ENCODE measurements around the gene SRR. TPM values are rescaled to one million over a fixed set of nuclear protein-coding genes. Genes with fewer than 3 reads are reported as not detected.
"Not testable (repeated sequence)": the region's sequence is repeated elsewhere in the genome, so short reads cannot be mapped to it uniquely, and the experiment has no call there.

Gene SRR
- total RNA-seq, 1 experiment from 2014 or later = 13.3 TPM

DNA sequence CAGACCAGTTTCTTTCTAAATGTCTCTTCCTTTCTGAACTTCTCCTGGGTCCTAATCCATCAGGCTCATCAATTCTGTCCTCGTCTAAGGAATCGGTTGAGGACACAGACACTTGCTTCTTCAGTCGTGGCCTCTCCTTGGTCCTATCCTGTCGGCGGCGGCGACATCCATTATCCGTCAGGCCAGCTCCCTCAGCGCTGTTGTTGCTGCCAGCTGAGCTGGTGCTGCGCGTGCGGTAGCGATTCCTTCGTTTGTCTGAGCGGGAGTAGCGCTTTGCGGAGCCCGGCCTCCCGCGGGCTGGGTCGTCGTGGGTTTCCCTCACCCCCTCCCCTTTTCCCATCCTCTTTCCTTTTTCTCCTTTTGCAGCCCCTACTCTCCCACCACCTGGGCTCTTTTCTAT is 4.0 kb upstream of the SRR start:
- DNase-seq = no peak
- H3K9ac ChIP-seq (ENCODE audit: low read length) = no peak overlapping the region
- H3K9me3 ChIP-seq (ENCODE audit: low read length) = no peaks in the 10 kb centered on the region
- no peaks in the 10 kb centered on the region for H3K9me2 ChIP-seq (replicated peaks; ENCODE audit: insufficient read depth, low read length)
- peaks cover 78% of the 10 kb centered on the region for H3K79me2 ChIP-seq (ENCODE audit: low read length)
- no peak overlapping the region for H2AFZ ChIP-seq (ENCODE audit: low read length)
- H4K20me1 ChIP-seq (ENCODE audit: insufficient read depth, low read depth, low read length) = 0 out of 2 replicates have a peak, but pooled peaks cover 5% of the 10 kb centered on the region
- H3K27ac ChIP-seq (ENCODE audit: low read length) = no peak overlapping the region
- H3K4me1 ChIP-seq (ENCODE audit: low read length) = peaks cover 18% of the 10 kb centered on the region
- H3K4me3 ChIP-seq (ENCODE audit: low read length) = no peak overlapping the region
- H3K36me3 ChIP-seq (ENCODE audit: insufficient read depth, low read length) = peaks cover 13% of the 10 kb centered on the region; the same call in 1 of the 2 replicates
- H3K27me3 ChIP-seq (ENCODE audit: low read length) = no peaks in the 10 kb centered on the region
- H3K4me2 ChIP-seq (ENCODE audit: low read depth, low read length, poor library complexity, severe bottlenecking) = no peak overlapping the region

DNA sequence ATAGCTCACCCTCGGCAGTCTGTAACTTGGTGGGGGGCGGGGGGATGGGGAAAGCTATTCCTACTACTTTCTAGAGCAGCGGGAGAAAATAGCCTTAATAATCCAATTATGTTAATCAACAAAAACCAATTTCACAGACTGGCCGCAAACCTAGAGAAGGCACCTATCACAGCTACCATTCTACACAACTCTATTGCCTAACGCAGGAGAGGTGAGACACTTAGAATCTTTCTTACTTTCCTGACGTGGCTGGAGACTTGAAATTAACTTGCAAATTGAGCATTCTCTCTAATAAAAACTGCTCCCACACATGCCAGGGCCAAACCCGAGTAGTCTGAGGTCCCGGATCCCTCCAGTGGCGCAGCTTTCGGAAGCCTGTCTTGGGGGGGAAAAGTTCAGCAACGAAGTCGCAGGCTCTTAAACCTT is 959 bp upstream of the SRR start:
- H3K27me3 ChIP-seq (ENCODE audit: low read length) = no peaks in the 10 kb centered on the region
- H4K20me1 ChIP-seq (ENCODE audit: insufficient read depth, low read depth, low read length) = 0 out of 2 replicates have a peak, but pooled peaks cover 5% of the 10 kb centered on the region
- H3K27ac ChIP-seq (ENCODE audit: low read length) = peak overlapping the region; percentile 41
- DNase-seq = peak; percentile 67
- peaks cover 8% of the 10 kb centered on the region; the same call in 1 of the 2 replicates for H3K36me3 ChIP-seq (ENCODE audit: insufficient read depth, low read length)
- H3K9me3 ChIP-seq (ENCODE audit: low read length) = no peaks in the 10 kb centered on the region
- H3K4me2 ChIP-seq (ENCODE audit: low read depth, low read length, poor library complexity, severe bottlenecking) = peak overlapping the region; percentile 88
- H3K9ac ChIP-seq (ENCODE audit: low read length) = peak overlapping the region; percentile 100
- H3K9me2 ChIP-seq (replicated peaks; ENCODE audit: insufficient read depth, low read length) = no peaks in the 10 kb centered on the region
- peaks cover 22% of the 10 kb centered on the region for H3K4me1 ChIP-seq (ENCODE audit: low read length)
- H2AFZ ChIP-seq (ENCODE audit: low read length) = peak overlapping the region; percentile 86
- H3K4me3 ChIP-seq (ENCODE audit: low read length) = peak overlapping the region; percentile 100
- peaks cover 78% of the 10 kb centered on the region for H3K79me2 ChIP-seq (ENCODE audit: low read length)

DNA sequence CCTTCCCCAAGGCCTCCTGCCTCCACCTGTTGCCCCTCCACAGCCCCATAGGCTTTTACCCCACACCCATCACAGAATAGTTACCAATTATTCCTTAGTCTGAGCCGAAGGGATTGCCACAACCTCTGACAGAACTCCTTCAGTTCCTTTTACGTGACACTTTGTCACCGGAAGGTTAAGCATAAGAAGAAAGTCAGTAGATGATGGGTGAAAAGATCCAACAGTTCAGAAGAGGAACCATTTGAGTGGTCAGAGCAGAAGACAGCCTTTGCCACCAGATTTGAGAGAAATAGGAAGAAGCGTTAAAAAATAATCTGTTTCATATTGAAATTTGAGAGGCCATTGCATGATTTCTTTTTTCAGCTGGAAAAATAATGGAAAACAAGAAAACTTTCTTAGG is 1.2 kb downstream of the SRR start:
- Histone ChIP-seq H3K79me2 (ENCODE audit: low read length) (peaks cover 72% of the 10 kb centered on the region), H3K27me3 (ENCODE audit: low read length) (no peaks in the 10 kb centered on the region), H3K27ac (ENCODE audit: low read length) (no peak overlapping the region), H3K9ac (ENCODE audit: low read length) (no peak overlapping the region), H3K4me1 (ENCODE audit: low read length) (peaks cover 22% of the 10 kb centered on the region), H3K9me2 (replicated peaks; ENCODE audit: insufficient read depth, low read length) (no peaks in the 10 kb centered on the region), H3K4me2 (ENCODE audit: low read depth, low read length, poor library complexity, severe bottlenecking) (peak overlapping the region; percentile 78), H2AFZ (ENCODE audit: low read length) (no peak overlapping the region), H3K36me3 (ENCODE audit: insufficient read depth, low read length) (peaks cover 5% of the 10 kb centered on the region; the same call in 1 of the 2 replicates), H4K20me1 (ENCODE audit: insufficient read depth, low read depth, low read length) (0 out of 2 replicates have a peak, but pooled peaks cover 5% of the 10 kb centered on the region), H3K4me3 (ENCODE audit: low read length) (peak overlapping the region; percentile 100; the same call in 1 of the 2 replicates), H3K9me3 (ENCODE audit: low read length) (no peaks in the 10 kb centered on the region)
- no peak for DNase-seq

DNA sequence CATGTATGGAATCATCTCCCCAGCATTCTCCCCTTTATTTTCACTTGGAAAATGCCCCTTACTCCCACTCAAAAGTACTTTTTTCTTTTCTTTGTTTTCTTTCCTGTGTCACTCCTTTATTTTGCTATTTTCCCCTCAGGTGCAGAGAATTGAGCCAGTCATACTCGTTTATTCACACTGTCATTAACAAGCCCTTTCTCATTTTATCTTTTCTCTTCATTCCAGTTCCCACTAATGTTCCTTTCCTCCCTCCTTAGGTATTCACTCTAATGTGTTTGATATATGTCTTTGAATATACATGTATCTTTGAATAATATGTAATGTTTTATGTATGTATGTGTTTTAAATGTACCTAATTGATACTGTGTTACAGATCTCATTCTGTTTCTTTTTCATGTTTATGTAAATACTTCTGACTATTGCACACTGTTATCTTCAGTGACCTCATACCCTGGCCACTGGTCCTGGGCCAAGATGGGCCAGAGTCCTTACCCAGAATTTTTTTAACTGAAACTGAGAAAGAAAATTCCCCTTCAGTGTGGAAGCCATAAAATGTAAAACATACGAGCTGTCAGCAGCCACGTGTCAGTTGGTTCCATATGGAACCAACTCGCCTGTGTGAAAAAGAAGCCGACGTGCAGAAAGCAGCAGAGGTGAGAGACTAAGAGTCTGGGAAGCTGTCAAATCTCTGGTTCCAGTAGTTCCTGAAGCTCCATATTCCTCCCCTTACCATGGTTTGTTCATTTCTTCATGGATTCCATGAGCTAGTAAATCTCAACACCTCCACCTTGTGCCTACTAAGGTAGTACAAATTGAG is 5.8 kb downstream of the SRR start:
- H3K9me3 ChIP-seq (ENCODE audit: low read length) = no peaks in the 10 kb centered on the region
- no peak overlapping the region for H3K4me2 ChIP-seq (ENCODE audit: low read depth, low read length, poor library complexity, severe bottlenecking)
- H3K79me2 ChIP-seq (ENCODE audit: low read length) = peaks cover 29% of the 10 kb centered on the region
- no peaks in the 10 kb centered on the region for H3K9me2 ChIP-seq (replicated peaks; ENCODE audit: insufficient read depth, low read length)
- H3K36me3 ChIP-seq (ENCODE audit: insufficient read depth, low read length) = no peaks in the 10 kb centered on the region
- no peak overlapping the region for H3K27ac ChIP-seq (ENCODE audit: low read length)
- no peaks in the 10 kb centered on the region for H3K27me3 ChIP-seq (ENCODE audit: low read length)
- no peak for DNase-seq
- no peak overlapping the region for H3K4me3 ChIP-seq (ENCODE audit: low read length)
- no peaks in the 10 kb centered on the region for H4K20me1 ChIP-seq (ENCODE audit: insufficient read depth, low read depth, low read length)
- no peak overlapping the region for H2AFZ ChIP-seq (ENCODE audit: low read length)
- no peak overlapping the region for H3K9ac ChIP-seq (ENCODE audit: low read length)
- peaks cover 6% of the 10 kb centered on the region for H3K4me1 ChIP-seq (ENCODE audit: low read length)

DNA sequence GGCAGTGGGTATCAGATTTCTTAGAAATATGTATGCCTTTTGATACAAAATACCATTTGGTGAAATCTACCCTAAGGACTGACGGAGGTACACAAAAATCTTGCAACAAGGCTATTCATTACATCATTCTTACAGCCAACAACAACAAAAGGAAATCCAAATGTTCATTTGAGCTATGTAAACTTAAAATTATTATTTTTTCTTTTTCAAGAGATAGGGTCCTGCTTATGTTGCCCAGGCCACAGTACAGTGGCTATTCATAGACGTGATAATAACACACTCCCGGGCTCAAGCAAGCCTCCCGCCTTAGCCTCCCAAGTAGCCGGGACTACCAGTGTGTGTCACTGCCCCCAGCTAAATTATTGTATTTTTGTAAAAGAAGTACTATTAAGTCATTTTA is 9.0 kb downstream of the SRR start:
- Histone ChIP-seq H3K27ac (ENCODE audit: low read length) (no peak overlapping the region), H3K4me1 (ENCODE audit: low read length) (no peaks in the 10 kb centered on the region), H3K9ac (ENCODE audit: low read length) (no peak overlapping the region), H3K4me2 (ENCODE audit: low read depth, low read length, poor library complexity, severe bottlenecking) (no peak overlapping the region), H3K4me3 (ENCODE audit: low read length) (no peak overlapping the region), H3K36me3 (ENCODE audit: insufficient read depth, low read length) (no peaks in the 10 kb centered on the region), H3K9me3 (ENCODE audit: low read length) (no peaks in the 10 kb centered on the region), H2AFZ (ENCODE audit: low read length) (no peak overlapping the region), H3K9me2 (replicated peaks; ENCODE audit: insufficient read depth, low read length) (no peaks in the 10 kb centered on the region), H3K27me3 (ENCODE audit: low read length) (no peaks in the 10 kb centered on the region), H4K20me1 (ENCODE audit: insufficient read depth, low read depth, low read length) (no peaks in the 10 kb centered on the region), H3K79me2 (ENCODE audit: low read length) (peaks cover 6% of the 10 kb centered on the region; the same call in 1 of the 2 replicates)
- no peak for DNase-seq

DNA sequence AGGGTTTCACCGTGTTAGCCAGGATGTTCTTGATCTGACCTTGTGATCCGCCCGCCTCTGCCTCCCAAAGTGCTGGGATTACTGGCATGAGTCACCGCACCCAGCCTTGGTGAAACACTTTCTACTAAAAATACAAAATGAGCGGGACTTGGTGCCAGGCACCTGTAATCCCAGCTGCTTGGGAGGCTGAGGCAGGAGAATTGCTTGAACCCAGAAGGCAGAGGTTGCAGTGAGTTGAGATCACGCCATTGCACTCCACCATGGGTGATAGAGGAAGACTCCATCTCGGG is 13.1 kb downstream of the SRR start:
- not testable (repeated sequence) for H3K9ac ChIP-seq (ENCODE audit: low read length); H3K27me3 ChIP-seq (ENCODE audit: low read length); DNase-seq; H3K4me1 ChIP-seq (ENCODE audit: low read length); H3K4me3 ChIP-seq (ENCODE audit: low read length); H3K36me3 ChIP-seq (ENCODE audit: insufficient read depth, low read length); H3K27ac ChIP-seq (ENCODE audit: low read length); H3K79me2 ChIP-seq (ENCODE audit: low read length); H2AFZ ChIP-seq (ENCODE audit: low read length); H3K4me2 ChIP-seq (ENCODE audit: low read depth, low read length, poor library complexity, severe bottlenecking); H3K9me2 ChIP-seq (replicated peaks; ENCODE audit: insufficient read depth, low read length); H4K20me1 ChIP-seq (ENCODE audit: insufficient read depth, low read depth, low read length); H3K9me3 ChIP-seq (ENCODE audit: low read length)

DNA sequence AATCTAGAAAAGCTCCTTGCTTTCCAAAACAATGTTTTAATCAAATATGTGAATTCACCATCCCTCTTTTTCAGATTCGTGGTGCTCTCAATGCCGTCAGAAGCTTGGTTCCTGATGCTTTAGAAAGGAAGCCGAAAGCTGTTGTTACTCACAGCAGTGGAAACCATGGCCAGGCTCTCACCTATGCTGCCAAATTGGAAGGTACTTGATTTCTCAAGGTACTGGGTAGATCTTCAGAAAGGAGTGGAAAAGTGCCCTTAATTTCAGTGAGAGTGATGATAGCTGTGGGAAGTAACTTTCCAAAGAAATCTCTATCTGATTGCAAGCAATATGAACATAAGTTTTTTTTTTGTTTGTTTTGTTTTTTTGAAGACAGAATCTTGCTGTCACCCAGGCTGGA is 14.0 kb downstream of the SRR start:
- no peak overlapping the region for H3K4me2 ChIP-seq (ENCODE audit: low read depth, low read length, poor library complexity, severe bottlenecking)
- H3K27me3 ChIP-seq (ENCODE audit: low read length) = no peaks in the 10 kb centered on the region
- H3K4me3 ChIP-seq (ENCODE audit: low read length) = no peak overlapping the region
- no peak overlapping the region for H2AFZ ChIP-seq (ENCODE audit: low read length)
- no peak overlapping the region for H3K9ac ChIP-seq (ENCODE audit: low read length)
- H4K20me1 ChIP-seq (ENCODE audit: insufficient read depth, low read depth, low read length) = no peaks in the 10 kb centered on the region
- no peaks in the 10 kb centered on the region for H3K4me1 ChIP-seq (ENCODE audit: low read length)
- H3K79me2 ChIP-seq (ENCODE audit: low read length) = no peaks in the 10 kb centered on the region
- H3K36me3 ChIP-seq (ENCODE audit: insufficient read depth, low read length) = peaks cover 4% of the 10 kb centered on the region
- H3K9me3 ChIP-seq (ENCODE audit: low read length) = no peaks in the 10 kb centered on the region
- no peak for DNase-seq
- H3K27ac ChIP-seq (ENCODE audit: low read length) = no peak overlapping the region
- H3K9me2 ChIP-seq (replicated peaks; ENCODE audit: insufficient read depth, low read length) = no peaks in the 10 kb centered on the region

DNA sequence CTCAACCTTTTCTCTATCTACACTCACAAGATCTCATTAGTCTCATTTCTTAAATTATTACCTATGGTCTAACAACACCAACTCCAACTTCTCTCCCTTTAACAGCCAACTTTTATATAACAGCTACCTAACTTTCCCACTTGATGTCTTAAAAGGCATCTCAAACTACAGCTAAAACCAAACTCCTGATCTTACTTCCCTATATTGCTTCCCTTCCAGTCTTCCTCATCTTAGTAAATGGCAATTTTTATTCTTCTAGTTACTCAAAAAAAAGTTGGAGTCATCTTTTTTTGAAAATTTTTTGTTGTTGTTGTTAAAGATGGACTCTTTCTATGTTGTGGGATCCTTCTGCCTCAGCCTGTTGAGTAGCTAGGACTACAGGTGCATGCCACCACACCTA is 15.3 kb downstream of the SRR start:
- no peak overlapping the region for H2AFZ ChIP-seq (ENCODE audit: low read length)
- no peaks in the 10 kb centered on the region for H4K20me1 ChIP-seq (ENCODE audit: insufficient read depth, low read depth, low read length)
- no peak for DNase-seq
- H3K79me2 ChIP-seq (ENCODE audit: low read length) = no peaks in the 10 kb centered on the region
- no peaks in the 10 kb centered on the region for H3K9me3 ChIP-seq (ENCODE audit: low read length)
- H3K27ac ChIP-seq (ENCODE audit: low read length) = no peak overlapping the region
- H3K4me2 ChIP-seq (ENCODE audit: low read depth, low read length, poor library complexity, severe bottlenecking) = no peak overlapping the region
- H3K9me2 ChIP-seq (replicated peaks; ENCODE audit: insufficient read depth, low read length) = no peaks in the 10 kb centered on the region
- H3K27me3 ChIP-seq (ENCODE audit: low read length) = no peaks in the 10 kb centered on the region
- H3K36me3 ChIP-seq (ENCODE audit: insufficient read depth, low read length) = peaks cover 17% of the 10 kb centered on the region
- no peak overlapping the region for H3K4me3 ChIP-seq (ENCODE audit: low read length)
- no peaks in the 10 kb centered on the region for H3K4me1 ChIP-seq (ENCODE audit: low read length)
- no peak overlapping the region for H3K9ac ChIP-seq (ENCODE audit: low read length)
